B cell (primary cell): ENCODE measurements around the gene CMTM8. TPM values are rescaled to one million over a fixed set of nuclear protein-coding genes. Genes with fewer than 3 reads are reported as not detected.

Experiments used
- ATAC-seq: fragments of 200-7000 bp; cut with Tn5 transposase; one replicate; pipeline ENCODE4 v1.10.0; 2021; ENCODE audit warnings: low read depth, mild to moderate bottlenecking, moderate number of reproducible peaks, moderate library complexity
- CTCF ChIA-PET: fragments of 350-600 bp; sonication (Branson Sonifier 250); formaldehyde crosslinking; loops from one replicate; lab custom pipeline; 2021; ENCODE audit warnings: antibody characterized with exemption, inconsistent platforms; lab: Charles Lee
- POLR2A ChIA-PET: fragments of 350-600 bp; sonication (Branson Sonifier 250); formaldehyde crosslinking; loops from one replicate; lab custom pipeline; 2021; ENCODE audit warnings: antibody characterized with exemption; lab: Charles Lee
- DNase-seq: peaks from one replicate; pipeline ENCODE4 v3.0.0; 2013
- H2AFZ ChIP-seq: 2 replicates; pipeline ENCODE4 v1.6.1; 2012; ENCODE audit warnings: mild to moderate bottlenecking, low read depth, low read length; ENCODE audit not compliant: insufficient read depth, poor library complexity, severe bottlenecking
- H3K27ac ChIP-seq, 2 donors: 1 replicate in 1 of 2; 2 replicates in 1 of 2; pipeline ENCODE4 v1.5.1; 2012 to 2013; ENCODE audit warnings: low read length in 2 of 2, mild to moderate bottlenecking in 2 of 2, moderate library complexity in 1 of 2
- H3K27me3 ChIP-seq, 4 experiments: fragments of 200-600 bp in 1 of 4; sonication (generic) in 1 of 4; replicated peaks in 1 of 4; 1 replicate in 2 of 4; 2 replicates in 2 of 4; pipeline versions ENCODE4 v1.6.1 to v1.7.0; 2013 to 2016; ENCODE audit warnings: low read length in 3 of 4, mild to moderate bottlenecking in 2 of 4, mixed read lengths in 1 of 4, moderate library complexity in 1 of 4; ENCODE audit not compliant: insufficient read depth in 4 of 4, control insufficient read depth in 3 of 4; ENCODE audit errors: control extremely low read depth in 1 of 4
- H3K36me3 ChIP-seq, 2 experiments: replicated peaks in 1 of 2; 1 replicate in 1 of 2; 2 replicates in 1 of 2; pipeline versions ENCODE4 v1.6.1 to v1.7.1; 2013; ENCODE audit warnings: low read length in 1 of 2; ENCODE audit not compliant: insufficient read depth in 2 of 2, control insufficient read depth in 1 of 2; ENCODE audit errors: control extremely low read depth in 1 of 2, extremely low read depth in 1 of 2
- H3K4me1 ChIP-seq, 2 donors: fragments of 200-600 bp in 1 of 2; sonication (generic) in 1 of 2; 1 replicate in 1 of 2; 2 replicates in 1 of 2; pipeline versions ENCODE4 v1.5.1 to v1.6.1; 2013 to 2017; ENCODE audit warnings: low read length in 2 of 2; ENCODE audit not compliant: control insufficient read depth in 2 of 2, insufficient read depth in 2 of 2
- H3K4me2 ChIP-seq: replicated peaks from 2 replicates; pipeline ENCODE3; 2012; ENCODE audit warnings: mild to moderate bottlenecking, low read depth, low read length; ENCODE audit not compliant: poor library complexity, severe bottlenecking
- H3K4me3 ChIP-seq, 5 experiments: fragments of 200-600 bp in 1 of 5; sonication (generic) in 1 of 5; 1 replicate in 3 of 5; 2 replicates in 2 of 5; pipeline versions ENCODE4 v1.5.1 to v1.7.0; 2011 to 2016; ENCODE audit warnings: low read length in 4 of 5, mild to moderate bottlenecking in 4 of 5, low read depth in 2 of 5, control low read depth in 1 of 5, moderate library complexity in 1 of 5; ENCODE audit not compliant: insufficient read depth in 1 of 5; ENCODE audit errors: control extremely low read depth in 1 of 5, extremely low read depth in 1 of 5
- H3K79me2 ChIP-seq: fragments of 200-600 bp; sonication (generic); one replicate; pipeline ENCODE4 v1.6.0; 2016; ENCODE audit warnings: low read length; ENCODE audit not compliant: control insufficient read depth, insufficient read depth
- H3K9ac ChIP-seq: fragments of 200-600 bp; sonication (generic); 2 replicates; pipeline ENCODE4 v1.6.1; 2017; ENCODE audit warnings: mild to moderate bottlenecking, low read length, moderate library complexity
- H3K9me3 ChIP-seq, 3 donors: one replicate each; pipeline versions ENCODE4 v1.6.1 to v1.7.1; 2013; ENCODE audit warnings: low read length in 2 of 3; ENCODE audit not compliant: control insufficient read depth in 2 of 3, insufficient read depth in 1 of 3; ENCODE audit errors: control extremely low read depth in 1 of 3
- H4K20me1 ChIP-seq: 2 replicates; pipeline ENCODE4 v1.6.0; 2012; ENCODE audit warnings: mild to moderate bottlenecking, low read length; ENCODE audit not compliant: insufficient read depth, control insufficient read depth, poor library complexity, severe bottlenecking
- H3K27ac Mint-ChIP-seq: one replicate; pipeline ENCODE4 v1.8.0; 2021; ENCODE audit warnings: mixed read lengths
- H3K27me3 Mint-ChIP-seq: one replicate; pipeline ENCODE4 v1.8.0; 2021; ENCODE audit warnings: mixed read lengths
- H3K4me1 Mint-ChIP-seq: one replicate; pipeline ENCODE4 v1.8.0; 2021; ENCODE audit warnings: mixed read lengths
- H3K4me3 Mint-ChIP-seq: one replicate; pipeline ENCODE4 v1.8.0; 2021; ENCODE audit warnings: mixed read lengths
- H3K9me3 Mint-ChIP-seq: one replicate; pipeline ENCODE4 v1.8.0; 2022; ENCODE audit warnings: mixed read lengths; ENCODE audit not compliant: insufficient read depth
- EZH2 ChIP-seq: IDR thresholded peaks from 2 replicates; pipeline ENCODE4 v1.6.1; 2012; ENCODE audit warnings: borderline replicate concordance, low read depth, mild to moderate bottlenecking, moderate library complexity, low read length; ENCODE audit not compliant: insufficient read depth, poor library complexity, severe bottlenecking
- WGBS: methylation state at CpG from one replicate; pipeline ENCODE4 v1.1.5; 2013; ENCODE audit warnings: missing lambda C conversion rate; ENCODE audit not compliant: insufficient coverage; 5-methylcytosine and 5-hydroxymethylcytosine counted together
- intact Hi-C: fragments of 100-400 bp; cut with micrococcal nuclease; formaldehyde crosslinking; loops from one replicate; pipeline ENCODE4 v1.10.0; 2022
- polyA plus RNA-seq: library from polyadenylated mRNA; depleted of rRNA; stranded (reverse); fragments of >200 nt; gene quantifications from 2 replicates; pipeline ENCODE4 v1.2.3, GENCODE V29; 2012
- total RNA-seq, 2 donors: library from RNA; stranded (reverse); fragments of 120-200 nt in 1 of 2; gene quantifications; 1 replicate in 1 of 2; 2 replicates in 1 of 2; pipeline versions ENCODE4 v1.2.3 to v1.2.4, GENCODE V29; 2013 to 2022
- TF ChIP-seq, protein P1 (sequence below): fragments of 200-600 bp; IDR thresholded peaks from one replicate; pipeline ENCODE4 v1.8.0; 2022; ENCODE audit warnings: antibody characterized with exemption, mild to moderate bottlenecking

Gene CMTM8
- total and polyA plus RNA-seq, 2 donors (not counting 1 experiment from before 2014, with no cell fraction given) = 0.25 to 0.28 TPM

DNA sequence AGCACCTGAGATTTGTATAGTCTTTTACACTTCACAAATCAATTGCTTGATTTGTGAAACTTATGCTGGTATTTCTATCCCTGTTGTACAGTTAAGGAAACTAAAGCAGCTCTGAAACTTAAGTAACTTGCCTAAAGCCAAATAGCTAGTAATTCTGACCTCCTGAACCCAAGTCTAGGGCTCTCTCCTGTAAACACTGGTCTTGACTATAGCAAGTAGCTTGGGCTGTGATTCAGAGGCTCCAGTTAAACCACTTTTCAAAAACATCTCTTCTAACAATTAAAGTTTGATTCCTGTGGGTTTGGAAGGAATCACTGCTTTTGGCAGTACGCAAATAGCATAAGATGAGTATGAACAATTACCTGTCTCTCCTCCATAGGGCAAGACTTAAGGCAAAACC is 18.5 kb upstream of the CMTM8 start:
- ChIA-PET POLR2A (no interaction called here), CTCF (no interaction called here)
- Histone ChIP-seq H3K4me1 (no peaks in the 10 kb centered on the region), H3K4me2 (no peak overlapping the region), H3K9me3 (peaks cover 0 to 4% (median 3%) of the 10 kb centered on the region in 3 donors), H3K27ac (no peak overlapping the region), H3K4me3 (no peak overlapping the region), H2AFZ (no peak overlapping the region), H3K79me2 (no peaks in the 10 kb centered on the region), H3K27me3 (peaks cover 0 to 2% (median 0%) of the 10 kb centered on the region in 4 experiments), H3K36me3 (no peaks in the 10 kb centered on the region), H4K20me1 (no peaks in the 10 kb centered on the region), H3K9ac (no peak overlapping the region)
- no peak for DNase-seq
- Mint-ChIP-seq H3K27me3 (peaks cover 47% of the 10 kb centered on the region), H3K4me1 (no peaks in the 10 kb centered on the region), H3K4me3 (no peak overlapping the region), H3K27ac (no peak overlapping the region), H3K9me3 (peaks cover 7% of the 10 kb centered on the region)
- intact Hi-C loops = no loop called here
- TF ChIP-seq, protein P1, sequence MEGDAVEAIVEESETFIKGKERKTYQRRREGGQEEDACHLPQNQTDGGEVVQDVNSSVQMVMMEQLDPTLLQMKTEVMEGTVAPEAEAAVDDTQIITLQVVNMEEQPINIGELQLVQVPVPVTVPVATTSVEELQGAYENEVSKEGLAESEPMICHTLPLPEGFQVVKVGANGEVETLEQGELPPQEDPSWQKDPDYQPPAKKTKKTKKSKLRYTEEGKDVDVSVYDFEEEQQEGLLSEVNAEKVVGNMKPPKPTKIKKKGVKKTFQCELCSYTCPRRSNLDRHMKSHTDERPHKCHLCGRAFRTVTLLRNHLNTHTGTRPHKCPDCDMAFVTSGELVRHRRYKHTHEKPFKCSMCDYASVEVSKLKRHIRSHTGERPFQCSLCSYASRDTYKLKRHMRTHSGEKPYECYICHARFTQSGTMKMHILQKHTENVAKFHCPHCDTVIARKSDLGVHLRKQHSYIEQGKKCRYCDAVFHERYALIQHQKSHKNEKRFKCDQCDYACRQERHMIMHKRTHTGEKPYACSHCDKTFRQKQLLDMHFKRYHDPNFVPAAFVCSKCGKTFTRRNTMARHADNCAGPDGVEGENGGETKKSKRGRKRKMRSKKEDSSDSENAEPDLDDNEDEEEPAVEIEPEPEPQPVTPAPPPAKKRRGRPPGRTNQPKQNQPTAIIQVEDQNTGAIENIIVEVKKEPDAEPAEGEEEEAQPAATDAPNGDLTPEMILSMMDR = no peak
- TF ChIP-seq EZH2 = no peak
- ATAC-seq = no peak
- WGBS = no CpG with 5 or more reads among the region's 1 CpG

DNA sequence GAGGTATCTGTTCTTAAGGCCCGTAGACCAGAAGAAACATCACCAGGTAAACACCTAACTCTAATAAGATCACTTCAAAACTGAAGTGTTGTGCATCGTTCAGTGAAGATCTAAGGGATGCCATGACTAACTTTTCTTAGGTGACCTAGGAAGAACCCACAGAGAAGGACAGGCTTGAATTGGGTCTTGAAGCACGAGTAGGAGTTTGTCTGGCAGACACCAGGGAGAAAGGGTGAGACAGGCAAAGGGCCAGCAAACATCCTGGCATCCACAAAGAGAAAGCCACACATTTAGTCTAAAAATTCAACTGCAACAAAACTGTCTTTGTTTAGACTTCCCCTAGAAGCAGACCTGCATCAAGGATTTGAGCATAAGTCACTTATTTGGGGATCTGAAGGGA is 15.5 kb upstream of the CMTM8 start:
- DNase-seq (no peak), ATAC-seq (no peak)
- 90% methylated on average over 2 of the region's 3 CpGs for WGBS
- ChIA-PET CTCF (no interaction called here), POLR2A (no interaction called here)
- no peak overlapping the region for H3K27ac Mint-ChIP-seq
- H3K9me3 Mint-ChIP-seq = peaks cover 10% of the 10 kb centered on the region
- H3K27me3 Mint-ChIP-seq = peaks cover 53% of the 10 kb centered on the region
- Histone ChIP-seq H3K9me3 (peaks cover 0 to 4% (median 3%) of the 10 kb centered on the region in 3 donors), H3K27ac (no peak overlapping the region), H3K79me2 (no peaks in the 10 kb centered on the region), H2AFZ (no peak overlapping the region), H3K27me3 (peaks cover 0 to 2% (median 0%) of the 10 kb centered on the region in 4 experiments), H3K4me3 (no peak overlapping the region), H3K36me3 (no peaks in the 10 kb centered on the region), H3K4me1 (no peaks in the 10 kb centered on the region), H3K9ac (no peak overlapping the region), H4K20me1 (no peaks in the 10 kb centered on the region), H3K4me2 (no peak overlapping the region)
- intact Hi-C loops = no loop called here
- no peaks in the 10 kb centered on the region for H3K4me1 Mint-ChIP-seq
- no peak overlapping the region for H3K4me3 Mint-ChIP-seq
- TF ChIP-seq EZH2 = no peak
- TF ChIP-seq, protein P1 = no peak
